ENCODE data around the gene CLEC4F. TPM values are rescaled to one million over a fixed set of nuclear protein-coding genes. Genes with fewer than 3 reads are reported as not detected.

The CLEC4F gene
- total RNA-seq, 1 donor from 2014 or later = not detected

DNA sequence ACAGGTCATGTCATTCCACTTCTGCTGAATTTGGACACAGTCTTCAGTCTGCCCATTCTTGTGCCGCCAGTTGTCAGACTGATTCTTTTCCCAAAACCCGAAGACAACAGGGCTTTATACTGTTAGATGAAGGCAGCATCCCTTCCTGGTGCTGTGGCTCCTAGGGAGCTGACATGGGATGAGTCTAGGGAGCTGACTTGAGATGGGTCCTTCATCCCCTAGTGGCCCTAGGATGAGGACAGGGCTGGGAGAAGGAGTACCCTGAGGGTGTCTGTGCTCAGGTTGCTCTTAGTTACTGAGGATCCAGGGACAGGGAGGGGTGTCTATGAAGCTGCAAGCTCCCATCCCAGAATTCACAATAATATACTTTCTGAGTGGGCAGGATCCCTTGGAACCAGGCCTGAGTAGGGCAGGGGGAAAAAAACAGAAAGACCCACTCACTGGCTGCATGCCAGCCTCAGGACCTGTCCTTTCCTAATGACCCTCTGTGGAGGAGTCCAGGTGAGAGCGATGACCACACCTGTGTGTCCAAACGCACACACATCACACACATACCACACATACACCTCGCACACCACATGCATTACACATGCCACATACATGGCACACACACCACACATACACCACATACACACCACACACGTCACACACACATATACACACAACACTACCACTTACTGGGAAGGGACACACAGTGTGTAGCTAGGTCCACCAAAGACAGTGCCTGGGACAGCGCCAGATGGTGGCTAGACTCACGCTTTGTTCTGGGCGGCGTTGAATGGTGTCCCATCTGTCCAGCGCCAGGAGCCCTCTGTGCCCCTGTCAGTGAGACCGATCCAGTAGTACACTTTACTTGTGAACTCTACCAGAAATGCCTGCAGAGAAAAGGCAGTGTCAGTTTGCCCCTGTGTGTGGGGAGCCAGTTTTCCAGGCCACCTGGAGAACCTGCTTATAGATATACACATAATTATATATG, 11.1 kb downstream of the CLEC4F start:
- peaks cover 4% of the 10 kb centered on the region for H3K9me3 Mint-ChIP-seq (ENCODE audit: unreplicated experiment)
- Histone ChIP-seq H3K27me3 (ENCODE audit: insufficient read depth, low read length) (peaks cover 17% of the 10 kb centered on the region), H4K20me1 (ENCODE audit: insufficient read depth, low read length) (no peaks in the 10 kb centered on the region), H3K9me3 (ENCODE audit: insufficient read depth, low read depth, low read length) (no peaks in the 10 kb centered on the region), H3K4me3 (ENCODE audit: insufficient read depth, low read depth, low read length) (no peak overlapping the region), H3K4me1 (ENCODE audit: insufficient read depth, low read length) (no peaks in the 10 kb centered on the region), H2AFZ (ENCODE audit: low read depth, low read length) (no peak overlapping the region), H3K36me3 (ENCODE audit: insufficient read depth, low read length) (no peaks in the 10 kb centered on the region), H3K27ac (ENCODE audit: low read depth, low read length) (no peak overlapping the region), H3K4me2 (ENCODE audit: low read length) (no peak overlapping the region), H3K79me2 (ENCODE audit: insufficient read depth, low read length) (no peaks in the 10 kb centered on the region), H3K9ac (ENCODE audit: low read length) (no peak overlapping the region)
- no peak overlapping the region for H3K4me3 Mint-ChIP-seq (ENCODE audit: unreplicated experiment)
- TF ChIP-seq, protein P1, sequence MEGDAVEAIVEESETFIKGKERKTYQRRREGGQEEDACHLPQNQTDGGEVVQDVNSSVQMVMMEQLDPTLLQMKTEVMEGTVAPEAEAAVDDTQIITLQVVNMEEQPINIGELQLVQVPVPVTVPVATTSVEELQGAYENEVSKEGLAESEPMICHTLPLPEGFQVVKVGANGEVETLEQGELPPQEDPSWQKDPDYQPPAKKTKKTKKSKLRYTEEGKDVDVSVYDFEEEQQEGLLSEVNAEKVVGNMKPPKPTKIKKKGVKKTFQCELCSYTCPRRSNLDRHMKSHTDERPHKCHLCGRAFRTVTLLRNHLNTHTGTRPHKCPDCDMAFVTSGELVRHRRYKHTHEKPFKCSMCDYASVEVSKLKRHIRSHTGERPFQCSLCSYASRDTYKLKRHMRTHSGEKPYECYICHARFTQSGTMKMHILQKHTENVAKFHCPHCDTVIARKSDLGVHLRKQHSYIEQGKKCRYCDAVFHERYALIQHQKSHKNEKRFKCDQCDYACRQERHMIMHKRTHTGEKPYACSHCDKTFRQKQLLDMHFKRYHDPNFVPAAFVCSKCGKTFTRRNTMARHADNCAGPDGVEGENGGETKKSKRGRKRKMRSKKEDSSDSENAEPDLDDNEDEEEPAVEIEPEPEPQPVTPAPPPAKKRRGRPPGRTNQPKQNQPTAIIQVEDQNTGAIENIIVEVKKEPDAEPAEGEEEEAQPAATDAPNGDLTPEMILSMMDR (IDR thresholded peaks at IDR 0.05; ENCODE audit: insufficient read depth, low read depth, low read length) = no peak
- TF ChIP-seq EZH2 (IDR thresholded peaks at IDR 0.05; ENCODE audit: insufficient read depth, low read length) = no peak
- H3K4me1 Mint-ChIP-seq (ENCODE audit: low read depth, unreplicated experiment) = no peaks in the 10 kb centered on the region
- H3K27me3 Mint-ChIP-seq (ENCODE audit: low read depth, unreplicated experiment) = peaks cover 25% of the 10 kb centered on the region
- no peak overlapping the region for H3K27ac Mint-ChIP-seq (ENCODE audit: unreplicated experiment)
- DNase-seq (ENCODE audit: low read depth) = no peak
- no peaks in the 10 kb centered on the region for H3K36me3 Mint-ChIP-seq (ENCODE audit: low read depth, unreplicated experiment)
- no peak for FAIRE-seq

GRCh38 chr2:70807828-70808118, 12.6 kb downstream of the CLEC4F start:
- no peak overlapping the region for H3K4me3 ChIP-seq (ENCODE audit: insufficient read depth, low read depth, low read length)
- no peak overlapping the region for H3K4me2 ChIP-seq (ENCODE audit: low read length)
- H3K4me3 Mint-ChIP-seq (ENCODE audit: unreplicated experiment) = no peak overlapping the region
- TF ChIP-seq, protein P1 (IDR thresholded peaks at IDR 0.05; ENCODE audit: insufficient read depth, low read depth, low read length) = no peak
- TF ChIP-seq EZH2 (IDR thresholded peaks at IDR 0.05; ENCODE audit: insufficient read depth, low read length) = no peak
- no peaks in the 10 kb centered on the region for H3K79me2 ChIP-seq (ENCODE audit: insufficient read depth, low read length)
- H3K4me1 ChIP-seq (ENCODE audit: insufficient read depth, low read length) = no peaks in the 10 kb centered on the region
- no peak overlapping the region for H3K9ac ChIP-seq (ENCODE audit: low read length)
- H3K27me3 ChIP-seq (ENCODE audit: insufficient read depth, low read length) = peaks cover 13% of the 10 kb centered on the region
- FAIRE-seq (no peak), DNase-seq (ENCODE audit: low read depth) (no peak)
- H3K27ac ChIP-seq (ENCODE audit: low read depth, low read length) = no peak overlapping the region
- H3K4me1 Mint-ChIP-seq (ENCODE audit: low read depth, unreplicated experiment) = no peaks in the 10 kb centered on the region
- H3K27me3 Mint-ChIP-seq (ENCODE audit: low read depth, unreplicated experiment) = peaks cover 15% of the 10 kb centered on the region
- no peaks in the 10 kb centered on the region for H3K36me3 ChIP-seq (ENCODE audit: insufficient read depth, low read length)
- H3K36me3 Mint-ChIP-seq (ENCODE audit: low read depth, unreplicated experiment) = no peaks in the 10 kb centered on the region
- H2AFZ ChIP-seq (ENCODE audit: low read depth, low read length) = no peak overlapping the region
- H4K20me1 ChIP-seq (ENCODE audit: insufficient read depth, low read length) = no peaks in the 10 kb centered on the region
- H3K27ac Mint-ChIP-seq (ENCODE audit: unreplicated experiment) = no peak overlapping the region
- H3K9me3 ChIP-seq (ENCODE audit: insufficient read depth, low read depth, low read length) = no peaks in the 10 kb centered on the region
- H3K9me3 Mint-ChIP-seq (ENCODE audit: unreplicated experiment) = peaks cover 5% of the 10 kb centered on the region

Data from astrocyte (in vitro differentiated cells and primary cell).